ENCODE data around the gene MAMDC4.

Gene MAMDC4

DNA sequence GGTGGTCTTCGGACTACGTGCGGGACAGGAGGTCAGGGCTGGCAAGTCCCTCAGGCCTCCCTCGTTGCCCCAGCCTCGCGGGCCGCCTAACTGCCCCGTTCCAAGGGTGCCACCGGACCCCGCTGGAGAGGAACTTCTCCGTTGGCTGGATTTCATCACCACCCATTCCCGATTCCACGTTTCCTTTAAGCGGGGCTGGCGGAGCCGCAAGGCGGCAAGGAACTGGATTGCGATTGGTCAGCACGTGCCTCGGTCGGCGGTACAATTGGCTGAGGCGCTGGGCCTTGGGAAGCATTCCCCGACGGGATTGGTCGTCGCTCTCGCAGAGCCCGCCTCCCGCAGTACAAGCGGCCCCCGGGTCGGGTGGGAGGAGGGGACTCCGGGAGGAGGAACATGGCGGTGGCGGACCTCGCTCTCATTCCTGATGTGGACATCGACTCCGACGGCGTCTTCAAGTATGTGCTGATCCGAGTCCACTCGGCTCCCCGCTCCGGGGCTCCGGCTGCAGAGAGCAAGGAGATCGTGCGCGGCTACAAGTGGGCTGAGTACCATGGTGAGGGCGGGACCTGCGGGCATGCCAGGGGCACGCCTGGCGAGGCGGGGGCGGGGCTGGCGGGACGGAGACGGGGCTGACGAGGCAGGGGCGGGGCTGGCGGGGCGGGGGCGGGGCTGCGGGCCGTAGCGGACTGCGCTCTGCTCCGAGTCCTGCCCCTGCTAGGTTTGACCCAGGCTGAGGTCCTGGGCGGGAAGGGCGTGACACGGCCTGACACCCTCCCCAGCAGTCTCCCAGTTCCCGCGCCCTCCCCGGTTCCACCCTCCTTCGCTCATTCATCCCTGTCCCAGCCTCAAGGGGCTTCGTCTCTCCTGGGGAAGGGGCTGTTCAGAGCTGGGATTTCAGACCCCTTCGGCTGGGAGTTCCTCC, 2.8 kb upstream of the MAMDC4 start, which contains the start of gene PHPT1:
TSS of gene PHPT1 (plus strand) at position 372 of the 922 bp plus-strand sequence. CDS start at position 394, 22 bp downstream.
- DNase-seq (ENCODE audit: low read depth, low spot score), result peak; percentile 100

DNA sequence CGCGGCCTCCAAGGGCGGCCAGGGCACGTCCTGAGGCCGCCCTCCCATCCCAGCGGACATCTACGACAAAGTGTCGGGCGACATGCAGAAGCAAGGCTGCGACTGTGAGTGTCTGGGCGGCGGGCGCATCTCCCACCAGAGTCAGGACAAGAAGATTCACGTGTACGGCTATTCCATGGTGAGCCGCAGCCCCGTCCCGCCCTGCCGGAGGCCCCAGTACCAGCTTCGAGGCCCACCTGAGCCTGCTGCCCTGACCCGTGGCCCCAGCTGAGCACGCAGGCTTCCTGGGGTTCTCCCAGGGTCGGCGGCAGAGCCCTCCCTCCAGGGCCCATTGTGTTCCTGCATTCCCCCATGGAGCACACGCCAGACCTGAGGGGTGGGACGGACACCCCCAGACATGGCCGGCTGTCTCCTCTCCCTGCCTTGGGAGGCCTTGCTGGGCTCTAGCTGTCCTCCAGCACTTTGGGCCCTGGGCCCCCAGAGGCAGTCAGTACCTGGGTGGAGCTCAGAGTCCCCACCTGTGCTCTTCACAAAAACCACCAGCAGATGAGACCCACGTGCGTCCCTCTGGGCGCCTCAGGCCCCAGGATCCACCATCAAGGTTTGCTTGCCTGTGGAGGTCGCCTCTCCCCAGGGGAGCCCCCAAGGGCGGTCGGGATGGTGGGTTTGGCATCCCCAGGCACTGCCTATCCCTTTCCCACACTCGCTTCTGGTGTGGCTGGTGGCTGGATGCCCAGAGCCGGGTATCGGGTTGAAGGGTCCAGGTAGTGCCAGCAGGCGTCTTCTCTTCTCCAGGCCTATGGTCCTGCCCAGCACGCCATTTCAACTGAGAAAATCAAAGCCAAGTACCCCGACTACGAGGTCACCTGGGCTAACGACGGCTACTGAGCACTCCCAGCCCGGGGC, 1.9 kb upstream of the MAMDC4 start:
- no peak for DNase-seq (ENCODE audit: low read depth, low spot score)

DNA sequence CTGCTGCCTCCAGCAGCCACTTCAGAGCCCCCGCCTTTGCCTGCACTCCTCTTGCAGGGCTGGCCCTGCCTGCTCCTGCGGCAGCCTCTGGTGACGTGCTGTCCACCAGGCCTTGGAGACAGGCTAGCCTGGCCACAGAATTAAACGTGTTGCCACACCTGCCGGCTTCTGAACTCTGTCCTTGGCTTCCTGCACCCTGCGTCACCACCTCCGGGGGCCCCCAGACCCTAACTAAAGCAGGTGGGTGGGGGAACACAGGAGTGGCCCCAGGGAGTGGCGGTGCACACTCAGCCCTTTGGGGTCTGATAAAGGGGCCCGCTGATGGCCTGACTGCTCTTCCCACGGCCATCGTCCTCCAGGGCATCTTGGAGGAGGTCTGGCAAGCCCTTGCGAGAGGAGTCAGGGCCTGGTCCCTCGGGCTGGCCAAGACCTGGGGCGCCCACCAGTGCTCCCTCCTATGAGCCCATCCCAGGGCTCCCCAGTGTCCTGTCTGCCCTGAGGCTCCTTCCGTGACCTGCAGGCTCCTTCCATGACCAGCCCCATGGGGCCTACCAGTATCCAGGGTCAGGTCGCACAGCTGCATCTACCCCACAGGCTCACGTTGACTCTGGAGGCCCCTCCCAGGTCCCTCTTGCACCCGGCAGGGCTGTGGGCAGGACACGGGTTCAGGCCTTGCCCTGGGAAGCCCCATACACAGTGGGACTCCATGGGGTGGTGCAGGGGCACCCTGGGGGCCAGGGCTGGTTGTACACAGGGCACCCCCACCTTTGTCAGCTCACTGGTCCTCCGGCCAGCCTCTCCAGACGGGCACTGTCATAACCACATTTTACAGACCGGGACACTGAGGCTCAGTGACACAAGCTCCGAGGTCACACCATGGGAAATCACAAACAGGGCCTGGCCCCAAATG, 1.0 kb upstream of the MAMDC4 start:
- DNase-seq (ENCODE audit: low read depth, low spot score), result no peak

GRCh38 chr9:136852664-136853595, 784 bp downstream of the MAMDC4 start:
- DNase-seq (ENCODE audit: low read depth, low spot score), result no peak

GRCh38 chr9:136853596-136854112, 1.5 kb downstream of the MAMDC4 start:
- DNase-seq (ENCODE audit: low read depth, low spot score), result no peak

- no peak for DNase-seq (ENCODE audit: low read depth, low spot score)
These were observed 2.1 kb downstream of the MAMDC4 start for GRCh38 chr9:136854113-136854841.

DNA sequence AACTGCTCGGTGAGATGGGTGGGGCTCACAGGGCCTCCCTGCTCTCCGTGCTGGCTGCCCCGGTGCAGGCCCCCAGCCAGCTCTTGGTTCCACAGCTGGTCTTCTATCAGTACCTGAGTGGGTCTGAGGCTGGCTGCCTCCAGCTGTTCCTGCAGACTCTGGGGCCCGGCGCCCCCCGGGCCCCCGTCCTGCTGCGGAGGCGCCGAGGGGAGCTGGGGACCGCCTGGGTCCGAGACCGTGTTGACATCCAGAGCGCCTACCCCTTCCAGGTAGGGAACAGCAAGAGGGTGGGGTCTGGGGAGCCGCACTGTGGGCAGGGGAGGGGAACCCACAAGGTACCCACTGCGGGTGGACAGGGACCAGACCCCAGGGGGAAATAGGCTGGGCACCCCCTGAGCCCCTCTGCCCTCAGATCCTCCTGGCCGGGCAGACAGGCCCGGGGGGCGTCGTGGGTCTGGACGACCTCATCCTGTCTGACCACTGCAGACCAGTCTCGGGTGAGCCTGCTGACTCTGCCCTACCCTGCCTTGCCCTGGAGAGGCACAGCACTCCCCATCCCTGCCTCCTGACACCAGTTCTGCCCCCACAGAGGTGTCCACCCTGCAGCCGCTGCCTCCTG, 2.8 kb downstream of the MAMDC4 start:
- no peak for DNase-seq (ENCODE audit: low read depth, low spot score)

DNA sequence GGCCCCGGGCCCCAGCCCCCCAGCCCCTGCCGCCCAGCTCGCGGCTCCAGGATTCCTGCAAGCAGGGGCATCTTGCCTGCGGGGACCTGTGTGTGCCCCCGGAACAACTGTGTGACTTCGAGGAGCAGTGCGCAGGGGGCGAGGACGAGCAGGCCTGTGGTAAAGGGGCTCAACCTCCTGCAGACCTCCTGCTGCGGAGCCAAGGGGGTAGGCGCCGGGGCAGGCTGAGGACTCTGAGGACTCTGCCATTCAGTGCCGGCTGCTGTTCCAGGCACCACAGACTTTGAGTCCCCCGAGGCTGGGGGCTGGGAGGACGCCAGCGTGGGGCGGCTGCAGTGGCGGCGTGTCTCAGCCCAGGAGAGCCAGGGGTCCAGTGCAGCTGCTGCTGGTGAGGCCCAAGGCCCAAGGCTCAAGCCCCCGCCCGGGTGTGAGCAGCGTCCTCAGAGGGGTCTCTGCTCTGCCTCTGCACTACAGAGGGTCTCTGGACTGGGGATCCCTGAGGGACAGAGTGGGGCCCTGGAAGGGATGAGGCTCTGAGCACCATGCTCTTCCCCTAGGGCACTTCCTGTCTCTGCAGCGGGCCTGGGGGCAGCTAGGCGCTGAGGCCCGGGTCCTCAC, 3.4 kb downstream of the MAMDC4 start:
- DNase-seq (ENCODE audit: low read depth, low spot score), result no peak

- no peak for DNase-seq (ENCODE audit: low read depth, low spot score)
These were observed 3.9 kb downstream of the MAMDC4 start for GRCh38 chr9:136856079-136856476.

GRCh38 chr9:136856541-136857141, 4.5 kb downstream of the MAMDC4 start:
- peak; percentile 6 for DNase-seq (ENCODE audit: low read depth, low spot score)

DNA sequence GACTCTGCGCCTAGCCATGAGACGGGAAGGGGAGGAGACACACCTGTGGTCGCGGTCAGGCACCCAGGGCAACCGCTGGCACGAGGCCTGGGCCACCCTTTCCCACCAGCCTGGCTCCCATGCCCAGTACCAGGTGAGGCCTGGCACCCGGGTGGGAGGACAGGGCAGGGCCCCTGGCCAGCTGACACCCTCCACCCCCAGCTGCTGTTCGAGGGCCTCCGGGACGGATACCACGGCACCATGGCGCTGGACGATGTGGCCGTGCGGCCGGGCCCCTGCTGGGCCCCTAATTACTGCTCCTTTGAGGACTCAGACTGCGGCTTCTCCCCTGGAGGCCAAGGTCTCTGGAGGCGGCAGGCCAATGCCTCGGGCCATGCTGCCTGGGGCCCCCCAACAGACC, 5.0 kb downstream of the MAMDC4 start:
- DNase-seq (ENCODE audit: low read depth, low spot score), result peak; percentile 4

GRCh38 chr9:136857581-136858412, 5.7 kb downstream of the MAMDC4 start:
- no peak for DNase-seq (ENCODE audit: low read depth, low spot score)

GRCh38 chr9:136858452-136858843, 6.3 kb downstream of the MAMDC4 start:
- peak; percentile 5 for DNase-seq (ENCODE audit: low read depth, low spot score)

DNA sequence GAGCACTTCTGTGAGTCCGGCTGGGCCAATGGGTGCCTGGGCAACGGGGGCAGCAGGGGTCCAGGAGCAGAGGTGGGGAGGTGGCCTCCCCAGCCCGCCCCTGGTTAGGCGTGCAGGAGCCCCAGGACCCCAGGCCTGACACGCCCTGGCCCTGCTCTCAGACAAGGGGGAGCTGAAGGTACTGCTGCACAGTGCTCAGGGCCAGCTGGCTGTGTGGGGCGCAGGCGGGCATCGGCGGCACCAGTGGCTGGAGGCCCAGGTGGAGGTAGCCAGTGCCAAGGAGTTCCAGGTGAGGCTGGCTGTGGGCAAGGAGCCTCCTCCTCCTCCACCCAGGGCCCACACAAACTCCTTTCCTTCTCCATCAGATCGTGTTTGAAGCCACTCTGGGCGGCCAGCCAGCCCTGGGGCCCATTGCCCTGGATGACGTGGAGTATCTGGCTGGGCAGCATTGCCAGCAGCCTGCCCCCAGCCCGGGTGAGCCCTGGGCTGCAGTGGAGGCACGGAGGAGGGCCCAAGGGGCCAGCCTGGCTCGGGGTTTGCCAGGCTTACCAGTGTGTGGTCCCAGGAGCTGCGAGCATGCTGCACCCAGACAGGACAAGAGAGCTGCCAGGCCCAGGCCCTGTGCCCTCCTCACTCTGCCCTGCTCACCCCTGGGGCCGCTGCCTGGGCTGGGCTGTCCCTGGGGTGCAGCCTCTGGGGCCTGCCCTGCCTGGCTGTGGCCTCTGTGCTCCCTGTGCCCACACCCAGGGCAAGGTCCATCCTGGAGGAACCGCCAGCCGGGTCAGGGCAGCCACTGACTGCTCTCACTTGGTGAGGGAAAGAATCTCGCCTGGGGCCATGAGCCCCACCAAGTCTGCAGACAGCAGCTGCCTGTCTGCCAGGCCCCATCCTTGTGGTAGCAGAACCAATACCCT, 7.0 kb downstream of the MAMDC4 start:
- peak; percentile 87 for DNase-seq (ENCODE audit: low read depth, low spot score)

GRCh38 chr9:136860529-136860928, 8.4 kb downstream of the MAMDC4 start:
- DNase-seq (ENCODE audit: low read depth, low spot score), result no peak

All from astrocyte of the hippocampus (primary cell).